Panc1 (cell line): ENCODE data around the gene MXD3. TPM values are rescaled to one million over a fixed set of nuclear protein-coding genes. Genes with fewer than 3 reads are reported as not detected.

Experiments
- ATAC-seq: fragments of 200-7000 bp; cut with Tn5 transposase; 2 replicates; pipeline ENCODE4 v1.9.1; 2020; ENCODE audit warnings: mild to moderate bottlenecking, moderate library complexity
- BruUV-seq: library from RNA; stranded (reverse); fragments of 400-500 nt; replicated peaks from 2 replicates; lab custom pipeline; 2021; lab: Mats Ljungman, UMichigan
- CTCF ChIA-PET: fragments of 300-600 bp; sonication (Branson Sonifier 250); formaldehyde crosslinking; loops from one replicate; lab custom pipeline; 2022; ENCODE audit warnings: antibody characterized with exemption; lab: Charles Lee
- POLR2A ChIA-PET: fragments of 300-600 bp; sonication (Branson Sonifier 250); formaldehyde crosslinking; loops from one replicate; lab custom pipeline; 2022; ENCODE audit warnings: antibody characterized with exemption; lab: Charles Lee
- DNase-seq: peaks from one replicate; pipeline ENCODE4 v3.0.0-alpha.2; 2010; ENCODE audit warnings: low read depth, low spot score
- H3K27ac ChIP-seq: 2 replicates; pipeline ENCODE4 v1.5.1; 2011; ENCODE audit warnings: mild to moderate bottlenecking, low read length, inconsistent platforms
- H3K27me3 ChIP-seq: fragments of 200-500 bp; sonication (Bioruptor generic); 2 replicates; pipeline ENCODE4 v1.6.0; 2014; ENCODE audit warnings: low read length, inconsistent platforms; ENCODE audit not compliant: control insufficient read depth, insufficient read depth
- H3K36me3 ChIP-seq: fragments of 200-500 bp; sonication (Bioruptor generic); 2 replicates; pipeline ENCODE4 v1.5.1; 2014; ENCODE audit warnings: inconsistent platforms, mild to moderate bottlenecking, low read length, moderate library complexity; ENCODE audit not compliant: control insufficient read depth, insufficient read depth
- H3K4me1 ChIP-seq: 2 replicates; pipeline ENCODE4 v1.5.1; 2011; ENCODE audit warnings: inconsistent platforms, mild to moderate bottlenecking, low read length, moderate library complexity; ENCODE audit not compliant: control insufficient read depth, insufficient read depth
- H3K4me3 ChIP-seq, 2 experiments: 2 replicates each; pipeline ENCODE4 v1.5.1; 2011 to 2012; ENCODE audit warnings: low read depth in 2 of 2, low read length in 2 of 2, mild to moderate bottlenecking in 2 of 2, inconsistent platforms in 1 of 2, moderate library complexity in 1 of 2
- H3K9me3 ChIP-seq: fragments of 200-500 bp; sonication (Bioruptor generic); 2 replicates; pipeline ENCODE4 v1.5.1; 2014; ENCODE audit warnings: low read depth, mild to moderate bottlenecking, inconsistent platforms, low read length, moderate library complexity; ENCODE audit not compliant: control insufficient read depth, insufficient read depth
- CTCF ChIP-seq: fragments of 450-650 bp; IDR thresholded peaks from 2 replicates; pipeline ENCODE4 v1.5.1; 2017; ENCODE audit warnings: mild to moderate bottlenecking
- POLR2AphosphoS5 ChIP-seq: IDR thresholded peaks from 2 replicates; pipeline ENCODE4 v1.6.1; 2012; ENCODE audit warnings: mild to moderate bottlenecking, low read depth, low read length, moderate library complexity
- REST ChIP-seq, 2 experiments: IDR thresholded peaks; 2 replicates each; pipeline ENCODE4 v1.6.1; 2011 to 2012; ENCODE audit warnings: low read depth in 2 of 2, control low read depth in 1 of 2, low read length in 1 of 2, mild to moderate bottlenecking in 1 of 2, moderate library complexity in 1 of 2; ENCODE audit not compliant: insufficient read depth in 1 of 2
- SIN3A ChIP-seq: IDR thresholded peaks from 2 replicates; pipeline ENCODE4 v1.6.1; 2012; ENCODE audit warnings: low read depth, mild to moderate bottlenecking, low read length, moderate library complexity, borderline replicate concordance; ENCODE audit not compliant: insufficient read depth
- TCF7L2 ChIP-seq: IDR thresholded peaks from 2 replicates; pipeline ENCODE4 v1.6.1; 2011; ENCODE audit warnings: mild to moderate bottlenecking, low read depth, low read length, inconsistent platforms
- in situ Hi-C: cut with HindIII; loops from 2 replicates; pipeline ENCODE4 v1.10.0; 2016; ENCODE audit warnings: low sequenced_read_pairs, low pct_unique_long_range_greater_than_20kb
- intact Hi-C: fragments of 100-400 bp; cut with micrococcal nuclease; formaldehyde crosslinking; loops from one replicate; pipeline ENCODE4 v1.10.0; 2022; ENCODE audit not compliant: unreplicated experiment
- total RNA-seq: library from RNA; stranded (reverse); gene quantifications from one replicate; pipeline ENCODE4 v1.2.1, GENCODE V29; 2021; ENCODE audit not compliant: unreplicated experiment

Gene MXD3
- total RNA-seq, 1 experiment from 2014 or later, result 12.0 TPM

GRCh38 chr5:177265395-177265794 lies 46.3 kb downstream of the MXD3 start:
- no peak for ATAC-seq
- no TSS peak for BruUV-seq

GRCh38 chr5:177264178-177264577 lies 47.5 kb downstream of the MXD3 start:
- ChIA-PET CTCF (no interaction called here), POLR2A (no interaction called here)
- DNase-seq (no peak), ATAC-seq (no peak)
- intact Hi-C loops (no loop called here), in situ Hi-C loops (no loop called here)
- TF ChIP-seq REST (IDR thresholded peaks at IDR 0.05; ENCODE audit: insufficient read depth in 1 of 2, low read depth in 2 of 2, low read length in 1 of 2) (no peak), SIN3A (no peak), POLR2AphosphoS5 (no peak), TCF7L2 (no peak), CTCF (no peak)
- peaks cover 19% of the 10 kb centered on the region for H3K36me3 ChIP-seq
- no peak overlapping the region for H3K27ac ChIP-seq
- no peaks in the 10 kb centered on the region for H3K9me3 ChIP-seq
- H3K27me3 ChIP-seq, result no peaks in the 10 kb centered on the region
- no peak overlapping the region for H3K4me3 ChIP-seq
- no TSS peak for BruUV-seq
- H3K4me1 ChIP-seq, result no peaks in the 10 kb centered on the region

More at GRCh38 chr5:177265395-177265794, 46.3 kb downstream of the MXD3 start:
- TF ChIP-seq REST (IDR thresholded peaks at IDR 0.05; ENCODE audit: insufficient read depth in 1 of 2, low read depth in 2 of 2, low read length in 1 of 2) (no peak), CTCF (no peak), POLR2AphosphoS5 (no peak)
- ChIA-PET CTCF (no interaction called here), POLR2A (no interaction called here)
- Histone ChIP-seq H3K27ac (no peak overlapping the region), H3K4me1 (no peaks in the 10 kb centered on the region), H3K9me3 (no peaks in the 10 kb centered on the region), H3K36me3 (peaks cover 25% of the 10 kb centered on the region), H3K4me3 (no peak overlapping the region), H3K27me3 (no peaks in the 10 kb centered on the region)
- intact Hi-C loops, result no loop called here
- DNase-seq, result no peak
- in situ Hi-C loops, result no loop called here
